GM12892 (cell line): ENCODE data around the gene TFAP2D.

Experiments used
- POLR2A ChIP-seq: IDR thresholded peaks from 2 replicates; pipeline ENCODE4 v1.6.1; 2011; ENCODE audit warnings: low read depth, low read length, control low read depth
- POLR2AphosphoS5 ChIP-seq: IDR thresholded peaks from 2 replicates; pipeline ENCODE4 v1.6.1; 2011; ENCODE audit warnings: low read depth, low read length, control low read depth
- TAF1 ChIP-seq: IDR thresholded peaks from 2 replicates; pipeline ENCODE4 v1.6.1; 2011; ENCODE audit warnings: low read depth, mild to moderate bottlenecking, control low read depth, low read length, borderline replicate concordance

- TF ChIP-seq POLR2A: no peak
- no peak for TF ChIP-seq TAF1
- no peak for TF ChIP-seq POLR2AphosphoS5
Measured at GRCh38 chr6:50819466-50819903, 106.2 kb downstream of the TFAP2D start.
